PC-3 (cell line): ENCODE results near the gene CFAP58. TPM values are rescaled to one million over a fixed set of nuclear protein-coding genes. Genes with fewer than 3 reads are reported as not detected.

Experiments used
- ATAC-seq: fragments of 200-7000 bp; cut with Tn5 transposase; 2 replicates; pipeline ENCODE4 v1.9.1; 2020; ENCODE audit warnings: mild to moderate bottlenecking, moderate library complexity
- BruUV-seq: library from RNA; stranded (reverse); fragments of 400-500 nt; replicated peaks from 2 replicates; lab custom pipeline; 2021; lab: Mats Ljungman, UMichigan
- CTCF ChIA-PET: fragments of 300-600 bp; sonication (Branson Sonifier 250); formaldehyde crosslinking; loops from one replicate; lab custom pipeline; 2022; ENCODE audit warnings: antibody characterized with exemption; lab: Charles Lee
- POLR2A ChIA-PET: fragments of 300-600 bp; sonication (Branson Sonifier 250); formaldehyde crosslinking; loops from one replicate; lab custom pipeline; 2022; ENCODE audit warnings: antibody characterized with exemption; ENCODE audit not compliant: unreplicated experiment; lab: Charles Lee
- DNase-seq: peaks from one replicate; pipeline ENCODE4 v3.0.0-alpha.2; 2015
- H2AFZ ChIP-seq: fragments of 300-600 bp; sonication (generic); 2 replicates; pipeline ENCODE4 v1.6.0; 2016; ENCODE audit warnings: antibody characterized with exemption, low read length
- H3F3A ChIP-seq: fragments of 300-600 bp; sonication (generic); one replicate; pipeline ENCODE4 v1.6.0; 2017; ENCODE audit warnings: antibody characterized with exemption, low read length, control low read depth, mild to moderate bottlenecking; ENCODE audit not compliant: unreplicated experiment
- H3K27ac ChIP-seq: fragments of 300-600 bp; sonication (generic); 2 replicates; pipeline ENCODE4 v1.5.1; 2016; ENCODE audit warnings: mild to moderate bottlenecking, low read length
- H3K27me3 ChIP-seq: fragments of 300-600 bp; sonication (generic); 2 replicates; pipeline ENCODE4 v1.6.1; 2016; ENCODE audit warnings: low read length, mixed read lengths
- H3K36me3 ChIP-seq: fragments of 300-600 bp; sonication (generic); 2 replicates; pipeline ENCODE4 v1.6.1; 2016; ENCODE audit warnings: low read depth, mixed run types, low read length, mixed read lengths
- H3K4me1 ChIP-seq: fragments of 300-600 bp; sonication (generic); 2 replicates; pipeline ENCODE4 v1.5.1; 2016; ENCODE audit warnings: low read length; ENCODE audit not compliant: insufficient read depth
- H3K4me2 ChIP-seq: fragments of 300-600 bp; sonication (generic); 2 replicates; pipeline ENCODE4 v1.6.0; 2016; ENCODE audit warnings: low read length
- H3K4me3 ChIP-seq: fragments of 300-600 bp; sonication (generic); 2 replicates; pipeline ENCODE4 v1.5.1; 2016; ENCODE audit warnings: mild to moderate bottlenecking, low read length, mixed read lengths
- H3K79me2 ChIP-seq: fragments of 300-600 bp; sonication (generic); 2 replicates; pipeline ENCODE4 v1.6.1; 2017; ENCODE audit warnings: low read length, mixed read lengths
- H3K9ac ChIP-seq: fragments of 300-600 bp; sonication (generic); 2 replicates; pipeline ENCODE4 v1.6.0; 2016; ENCODE audit warnings: mild to moderate bottlenecking, low read length
- H3K9me2 ChIP-seq: fragments of 300-600 bp; sonication (generic); replicated peaks from 2 replicates; pipeline ENCODE4 v1.6.1; 2016; ENCODE audit warnings: mixed run types, low read length, mixed read lengths
- H3K9me3 ChIP-seq: fragments of 300-600 bp; sonication (generic); 2 replicates; pipeline ENCODE4 v1.6.1; 2016; ENCODE audit warnings: low read length, mixed read lengths
- H4K20me1 ChIP-seq: fragments of 300-600 bp; sonication (generic); 2 replicates; pipeline ENCODE4 v1.6.1; 2016; ENCODE audit warnings: low read length, mixed read lengths
- CTCF ChIP-seq: fragments of 300-600 bp; sonication (generic); conservative IDR thresholded peaks from 2 replicates; pipeline ENCODE4 v1.5.1; 2017; ENCODE audit warnings: antibody characterized with exemption, low read depth, mild to moderate bottlenecking, low read length
- EZH2 ChIP-seq: fragments of 300-600 bp; sonication (generic); IDR thresholded peaks from one replicate; pipeline ENCODE4 v1.6.1; 2017; ENCODE audit warnings: antibody characterized with exemption, mild to moderate bottlenecking, low read length; ENCODE audit not compliant: unreplicated experiment
- EZH2phosphoT487 ChIP-seq: fragments of 300-600 bp; sonication (generic); IDR thresholded peaks from 2 replicates; pipeline ENCODE4 v1.6.1; 2018; ENCODE audit warnings: mild to moderate bottlenecking, antibody characterized with exemption, low read length, borderline replicate concordance
- intact Hi-C: fragments of 100-400 bp; cut with micrococcal nuclease; formaldehyde crosslinking; loops from 2 replicates; pipeline ENCODE4 v1.9.0; 2023
- total RNA-seq: library from RNA; depleted of rRNA; stranded (reverse); fragments of >200 nt; gene quantifications from 2 replicates; pipeline ENCODE4 v1.2.3, GENCODE V29; 2014

The CFAP58 gene
- total RNA-seq, 1 experiment from 2014 or later = 0.26 TPM

- H3K9ac ChIP-seq = no peak overlapping the region
- H4K20me1 ChIP-seq = 0 out of 2 replicates have a peak, but pooled peaks cover 4% of the 10 kb centered on the region
- no peak overlapping the region for H2AFZ ChIP-seq
- no TSS peak for BruUV-seq
- DNase-seq (no peak), ATAC-seq (no peak)
- peaks cover 83% of the 10 kb centered on the region for H3K79me2 ChIP-seq
- H3K27ac ChIP-seq = no peak overlapping the region
- POLR2A ChIA-PET = no interaction called here
- H3K4me1 ChIP-seq = peaks cover 38% of the 10 kb centered on the region
- intact Hi-C loops = no loop called here
- H3K4me3 ChIP-seq = no peak overlapping the region
- H3K27me3 ChIP-seq = no peaks in the 10 kb centered on the region
- no peaks in the 10 kb centered on the region for H3K9me2 ChIP-seq
- H3K9me3 ChIP-seq = no peaks in the 10 kb centered on the region
- CTCF ChIA-PET = no interaction called here
- H3K36me3 ChIP-seq = no peaks in the 10 kb centered on the region
- no peak overlapping the region for H3K4me2 ChIP-seq
- no peaks in the 10 kb centered on the region for H3F3A ChIP-seq
- no peak for TF ChIP-seq EZH2
- no peak for TF ChIP-seq CTCF
- no peak for TF ChIP-seq EZH2phosphoT487
Measured at GRCh38 chr10:104325436-104326435, 27.9 kb upstream of the CFAP58 start.

- intact Hi-C loops = no loop called here
- Histone ChIP-seq H3K9ac (peak overlapping the region; percentile 94), H3F3A (no peaks in the 10 kb centered on the region), H2AFZ (no peak overlapping the region), H4K20me1 (0 out of 2 replicates have a peak, but pooled peaks cover 3% of the 10 kb centered on the region), H3K27me3 (no peaks in the 10 kb centered on the region), H3K79me2 (peaks cover 82% of the 10 kb centered on the region), H3K36me3 (no peaks in the 10 kb centered on the region), H3K4me1 (peaks cover 52% of the 10 kb centered on the region), H3K9me3 (no peaks in the 10 kb centered on the region), H3K4me2 (peak overlapping the region; percentile 89), H3K4me3 (no peak overlapping the region), H3K27ac (peak overlapping the region; percentile 99), H3K9me2 (no peaks in the 10 kb centered on the region)
- ChIA-PET POLR2A (no interaction called here), CTCF (no interaction called here)
- TF ChIP-seq EZH2phosphoT487 = no peak
- TF ChIP-seq CTCF = no peak
- no peak for TF ChIP-seq EZH2
- DNase-seq (no peak), ATAC-seq (no peak)
- BruUV-seq = no TSS peak
Measured at GRCh38 chr10:104326991-104327610, 26.5 kb upstream of the CFAP58 start.
